KOPT-K1 (cell line): Measurements from ENCODE around the gene MGAT5.

Experiments
- H3K27ac ChIP-seq: fragments of 200-600 bp; sonication (generic); 2 replicates; pipeline ENCODE4 v1.5.1; 2016; ENCODE audit warnings: antibody characterized with exemption, mild to moderate bottlenecking, low read depth, low read length; ENCODE audit not compliant: poor library complexity, severe bottlenecking
- H3K36me3 ChIP-seq: fragments of 200-600 bp; sonication (generic); 2 replicates; pipeline ENCODE4 v1.5.1; 2017; ENCODE audit warnings: antibody characterized with exemption, mild to moderate bottlenecking, low read length, moderate library complexity; ENCODE audit not compliant: insufficient read depth
- H3K9me3 ChIP-seq: fragments of 200-600 bp; sonication (generic); 2 replicates; pipeline ENCODE4 v1.5.1; 2017; ENCODE audit warnings: antibody characterized with exemption, low read length, mild to moderate bottlenecking; ENCODE audit not compliant: insufficient read depth, poor library complexity, severe bottlenecking

MGAT5 gene

GRCh38 chr2:134225173-134225572 lies 28.7 kb upstream of the MGAT5 start:
- H3K27ac ChIP-seq: no peak overlapping the region
- H3K36me3 ChIP-seq: no peaks in the 10 kb centered on the region
- peaks cover 11% of the 10 kb centered on the region for H3K9me3 ChIP-seq

GRCh38 chr2:134225841-134226240 lies 28.0 kb upstream of the MGAT5 start:
- no peaks in the 10 kb centered on the region for H3K36me3 ChIP-seq
- H3K9me3 ChIP-seq: peaks cover 11% of the 10 kb centered on the region
- H3K27ac ChIP-seq: no peak overlapping the region

- Histone ChIP-seq H3K9me3 (peaks cover 11% of the 10 kb centered on the region), H3K36me3 (no peaks in the 10 kb centered on the region), H3K27ac (no peak overlapping the region)
These were observed 27.3 kb upstream of the MGAT5 start for GRCh38 chr2:134226601-134227000.

- no peaks in the 10 kb centered on the region for H3K36me3 ChIP-seq
- no peak overlapping the region for H3K27ac ChIP-seq
- peaks cover 11% of the 10 kb centered on the region for H3K9me3 ChIP-seq
These were observed 26.2 kb upstream of the MGAT5 start for GRCh38 chr2:134227666-134228065.

- peaks cover 11% of the 10 kb centered on the region for H3K9me3 ChIP-seq
- H3K36me3 ChIP-seq: no peaks in the 10 kb centered on the region
- H3K27ac ChIP-seq: no peak overlapping the region
These were observed 25.4 kb upstream of the MGAT5 start for GRCh38 chr2:134228493-134228903.

GRCh38 chr2:134229540-134229939 lies 24.3 kb upstream of the MGAT5 start:
- Histone ChIP-seq H3K36me3 (no peaks in the 10 kb centered on the region), H3K27ac (no peak overlapping the region), H3K9me3 (peaks cover 11% of the 10 kb centered on the region)

GRCh38 chr2:134230885-134231284 lies 23.0 kb upstream of the MGAT5 start:
- H3K27ac ChIP-seq: no peak overlapping the region
- no peaks in the 10 kb centered on the region for H3K36me3 ChIP-seq
- peaks cover 11% of the 10 kb centered on the region for H3K9me3 ChIP-seq

GRCh38 chr2:134231301-134231964 lies 22.4 kb upstream of the MGAT5 start:
- peak overlapping the region; percentile 81 for H3K27ac ChIP-seq
- no peaks in the 10 kb centered on the region for H3K36me3 ChIP-seq
- H3K9me3 ChIP-seq: peaks cover 11% of the 10 kb centered on the region

- H3K9me3 ChIP-seq: peaks cover 11% of the 10 kb centered on the region
- H3K36me3 ChIP-seq: no peaks in the 10 kb centered on the region
- peak overlapping the region; percentile 81 for H3K27ac ChIP-seq
These were observed 21.9 kb upstream of the MGAT5 start for GRCh38 chr2:134231965-134232340.

GRCh38 chr2:134232461-134232860 lies 21.4 kb upstream of the MGAT5 start:
- Histone ChIP-seq H3K36me3 (no peaks in the 10 kb centered on the region), H3K27ac (peak overlapping the region; percentile 81), H3K9me3 (peaks cover 11% of the 10 kb centered on the region)

- H3K27ac ChIP-seq: peak overlapping the region; percentile 81
- no peaks in the 10 kb centered on the region for H3K36me3 ChIP-seq
- H3K9me3 ChIP-seq: peaks cover 6% of the 10 kb centered on the region
These were observed 20.8 kb upstream of the MGAT5 start for GRCh38 chr2:134232868-134233727.

GRCh38 chr2:134233728-134234136 lies 20.1 kb upstream of the MGAT5 start:
- Histone ChIP-seq H3K9me3 (no peaks in the 10 kb centered on the region), H3K36me3 (no peaks in the 10 kb centered on the region), H3K27ac (peak overlapping the region; percentile 81)

GRCh38 chr2:134234535-134234934 lies 19.3 kb upstream of the MGAT5 start:
- Histone ChIP-seq H3K27ac (peak overlapping the region; percentile 81), H3K9me3 (no peaks in the 10 kb centered on the region), H3K36me3 (no peaks in the 10 kb centered on the region)

GRCh38 chr2:134235510-134236144 lies 18.2 kb upstream of the MGAT5 start:
- Histone ChIP-seq H3K9me3 (no peaks in the 10 kb centered on the region), H3K27ac (peak overlapping the region; percentile 81), H3K36me3 (no peaks in the 10 kb centered on the region)

GRCh38 chr2:134238371-134238770 lies 15.5 kb upstream of the MGAT5 start:
- Histone ChIP-seq H3K36me3 (no peaks in the 10 kb centered on the region), H3K27ac (no peak overlapping the region)

More at GRCh38 chr2:134238371-134238770, 15.5 kb upstream of the MGAT5 start:
- no peaks in the 10 kb centered on the region for H3K9me3 ChIP-seq
